CD8-positive, alpha-beta memory T cell (primary cell): ENCODE data around the gene TIAM1. TPM values are rescaled to one million over a fixed set of nuclear protein-coding genes. Genes with fewer than 3 reads are reported as not detected.

Experiments
- CTCF ChIA-PET: fragments of 350-600 bp; sonication (Branson Sonifier 250); formaldehyde crosslinking; loops from one replicate; lab custom pipeline; 2021; ENCODE audit warnings: antibody characterized with exemption; lab: Charles Lee
- POLR2A ChIA-PET: fragments of 350-600 bp; sonication (Branson Sonifier 250); formaldehyde crosslinking; loops from one replicate; lab custom pipeline; 2021; ENCODE audit warnings: antibody characterized with exemption; lab: Charles Lee
- DNase-seq, 5 donors: peaks; one replicate each; pipeline versions ENCODE4 v3.0.0 to v3.0.0-alpha.2; 2020 to 2022; ENCODE audit warnings: mixed read lengths in 1 of 5
- H3K27ac ChIP-seq: one replicate; pipeline ENCODE4 v1.7.0; 2013; ENCODE audit warnings: low read depth, mild to moderate bottlenecking, low read length, moderate library complexity
- H3K27me3 ChIP-seq: 2 replicates; pipeline ENCODE4 v1.7.0; 2013; ENCODE audit warnings: low read length, mild to moderate bottlenecking; ENCODE audit not compliant: insufficient read depth, poor library complexity, severe bottlenecking
- H3K36me3 ChIP-seq: 2 replicates; pipeline ENCODE4 v1.7.0; 2013; ENCODE audit warnings: mild to moderate bottlenecking, low read length, moderate library complexity; ENCODE audit not compliant: insufficient read depth
- H3K4me1 ChIP-seq: 2 replicates; pipeline ENCODE4 v1.7.0; 2013; ENCODE audit warnings: mild to moderate bottlenecking, low read length, moderate library complexity; ENCODE audit not compliant: insufficient read depth
- H3K4me3 ChIP-seq: 2 replicates; pipeline ENCODE4 v1.7.0; 2013; ENCODE audit warnings: mild to moderate bottlenecking, low read length
- H3K9me3 ChIP-seq: 2 replicates; pipeline ENCODE4 v1.7.0; 2013; ENCODE audit warnings: mild to moderate bottlenecking, low read length
- H3K27ac Mint-ChIP-seq, 8 donors: one replicate each; pipeline ENCODE4 v1.8.0; 2020 to 2021; ENCODE audit warnings: mixed read lengths in 8 of 8, mild to moderate bottlenecking in 6 of 8, inconsistent platforms in 3 of 8, moderate library complexity in 3 of 8
- H3K27me3 Mint-ChIP-seq, 2 donors: one replicate each; pipeline ENCODE4 v1.8.0; 2020 to 2021; ENCODE audit warnings: mixed read lengths in 2 of 2, mild to moderate bottlenecking in 1 of 2, moderate library complexity in 1 of 2
- H3K36me3 Mint-ChIP-seq, 3 donors: one replicate each; pipeline ENCODE4 v1.8.0; 2020 to 2021; ENCODE audit warnings: mixed read lengths in 3 of 3, inconsistent platforms in 1 of 3, mild to moderate bottlenecking in 1 of 3
- H3K4me1 Mint-ChIP-seq, 3 donors: one replicate each; pipeline ENCODE4 v1.8.0; 2020 to 2021; ENCODE audit warnings: mixed read lengths in 3 of 3, inconsistent platforms in 1 of 3, mild to moderate bottlenecking in 1 of 3
- H3K4me3 Mint-ChIP-seq, 7 donors: one replicate each; pipeline ENCODE4 v1.8.0; 2020 to 2021; ENCODE audit warnings: mixed read lengths in 7 of 7, mild to moderate bottlenecking in 6 of 7, moderate library complexity in 4 of 7, inconsistent platforms in 2 of 7
- H3K9me3 Mint-ChIP-seq, 5 donors: one replicate each; pipeline ENCODE4 v1.8.0; 2020 to 2022; ENCODE audit warnings: mixed read lengths in 5 of 5, mild to moderate bottlenecking in 3 of 5, moderate library complexity in 2 of 5, inconsistent platforms in 1 of 5
- polyA plus RNA-seq: library from polyadenylated mRNA; unstranded; fragments of 300-500 nt; fragmentation: Illumina TruSeq; gene quantifications from one replicate; pipeline ENCODE4 v1.2.3, GENCODE V29; 2021
- total RNA-seq, 2 experiments: library from RNA; stranded (reverse); gene quantifications; one replicate each; pipeline ENCODE4 v1.2.3, GENCODE V29; 2021

Gene TIAM1
- total and polyA plus RNA-seq, 3 experiments from 2014 or later: 6.3 to 37.4 (median 37.3) TPM

- H3K27me3 Mint-ChIP-seq: peaks cover 0 to 1% of the 10 kb centered on the region in 2 donors
- no peak for DNase-seq
- Histone ChIP-seq H3K27me3 (no peaks in the 10 kb centered on the region), H3K36me3 (no peaks in the 10 kb centered on the region), H3K27ac (no peak overlapping the region), H3K4me3 (no peak overlapping the region), H3K9me3 (no peaks in the 10 kb centered on the region), H3K4me1 (peaks cover 29% of the 10 kb centered on the region)
- H3K36me3 Mint-ChIP-seq: no peaks in the 10 kb centered on the region
- CTCF ChIA-PET: no interaction called here
- H3K4me3 Mint-ChIP-seq: peak overlapping the region in 1 of 7 donors; percentile 26
- H3K4me1 Mint-ChIP-seq: peaks cover 27 to 62% (median 39%) of the 10 kb centered on the region in 3 donors
- POLR2A ChIA-PET: interaction anchor here (0.6 kb wide), 1 partner anchor 11 kb away, joined by 3 read pairs; no protein-coding TSS in a partner anchor
- H3K27ac Mint-ChIP-seq: peak overlapping the region in 2 of 8 donors; percentile 6 to 45
- H3K9me3 Mint-ChIP-seq: peaks cover 0 to 3% (median 0%) of the 10 kb centered on the region in 5 donors
Observed at GRCh38 chr21:31351438-31351837, 7.4 kb upstream of the TIAM1 start.

GRCh38 chr21:31349208-31349607 is 5.1 kb upstream of the TIAM1 start:
- no peak overlapping the region for H3K4me3 Mint-ChIP-seq
- H3K27me3 Mint-ChIP-seq: peaks cover 6 to 9% of the 10 kb centered on the region in 2 donors
- ChIA-PET CTCF (no interaction called here), POLR2A (no interaction called here)
- H3K27ac Mint-ChIP-seq: no peak overlapping the region
- H3K36me3 Mint-ChIP-seq: no peaks in the 10 kb centered on the region
- H3K36me3 ChIP-seq: no peaks in the 10 kb centered on the region
- H3K9me3 ChIP-seq: no peaks in the 10 kb centered on the region
- H3K9me3 Mint-ChIP-seq: peaks cover 0 to 3% (median 0%) of the 10 kb centered on the region in 5 donors
- DNase-seq: no peak
- H3K4me1 Mint-ChIP-seq: peaks cover 15 to 51% (median 21%) of the 10 kb centered on the region in 3 donors
- H3K27ac ChIP-seq: no peak overlapping the region
- H3K4me3 ChIP-seq: no peak overlapping the region
- peaks cover 21% of the 10 kb centered on the region for H3K4me1 ChIP-seq
- H3K27me3 ChIP-seq: peaks cover 7% of the 10 kb centered on the region

GRCh38 chr21:31348188-31348587 is 4.1 kb upstream of the TIAM1 start:
- peaks cover 0 to 3% (median 0%) of the 10 kb centered on the region in 5 donors for H3K9me3 Mint-ChIP-seq
- CTCF ChIA-PET: no interaction called here
- peaks cover 9 to 18% of the 10 kb centered on the region in 2 donors for H3K27me3 Mint-ChIP-seq
- POLR2A ChIA-PET: no interaction called here
- H3K4me1 Mint-ChIP-seq: peaks cover 13 to 54% (median 24%) of the 10 kb centered on the region in 3 donors
- H3K27ac Mint-ChIP-seq: no peak overlapping the region
- H3K4me3 Mint-ChIP-seq: no peak overlapping the region
- no peak overlapping the region for H3K4me3 ChIP-seq
- H3K36me3 ChIP-seq: no peaks in the 10 kb centered on the region
- DNase-seq: no peak
- no peak overlapping the region for H3K27ac ChIP-seq
- H3K36me3 Mint-ChIP-seq: no peaks in the 10 kb centered on the region
- no peaks in the 10 kb centered on the region for H3K9me3 ChIP-seq
- peaks cover 21% of the 10 kb centered on the region for H3K4me1 ChIP-seq
- peaks cover 17% of the 10 kb centered on the region for H3K27me3 ChIP-seq

DNA sequence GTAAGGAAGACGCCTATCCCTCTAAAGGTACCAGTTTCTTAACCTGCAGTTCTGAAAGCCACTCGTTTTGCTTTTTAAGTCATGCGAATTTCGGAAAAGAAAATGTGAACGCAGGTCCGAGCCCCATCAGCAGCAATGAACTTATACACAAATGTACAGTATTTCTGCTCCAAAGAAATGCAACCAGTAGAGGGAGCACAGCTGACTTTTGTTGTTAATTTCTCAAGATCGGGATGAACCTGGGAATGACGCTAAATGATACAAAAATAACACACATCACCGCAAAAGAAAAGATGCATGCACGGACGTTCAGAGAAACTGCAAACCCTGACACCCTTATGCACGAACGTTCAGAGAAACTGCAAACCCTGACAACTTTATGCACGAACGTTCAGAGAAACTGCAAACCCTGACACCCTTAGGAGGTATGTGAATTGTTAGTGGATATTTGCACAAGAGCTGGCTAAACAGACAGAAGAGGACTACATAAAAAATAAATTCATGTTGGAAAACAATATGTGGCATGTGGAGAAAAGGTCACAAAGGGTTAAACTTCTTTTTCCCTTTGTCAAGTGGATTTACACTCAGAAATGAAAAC is 3.5 kb upstream of the TIAM1 start:
- peaks cover 0 to 3% (median 0%) of the 10 kb centered on the region in 5 donors for H3K9me3 Mint-ChIP-seq
- H3K4me3 ChIP-seq: no peak overlapping the region
- POLR2A ChIA-PET: no interaction called here
- peaks cover 10 to 54% (median 21%) of the 10 kb centered on the region in 3 donors for H3K4me1 Mint-ChIP-seq
- no peaks in the 10 kb centered on the region for H3K9me3 ChIP-seq
- no peaks in the 10 kb centered on the region for H3K36me3 ChIP-seq
- peaks cover 19% of the 10 kb centered on the region for H3K27me3 ChIP-seq
- CTCF ChIA-PET: no interaction called here
- no peak overlapping the region for H3K27ac ChIP-seq
- H3K4me3 Mint-ChIP-seq: no peak overlapping the region
- H3K36me3 Mint-ChIP-seq: no peaks in the 10 kb centered on the region
- H3K27ac Mint-ChIP-seq: peak overlapping the region in 1 of 8 donors; percentile 63
- H3K4me1 ChIP-seq: peaks cover 22% of the 10 kb centered on the region
- H3K27me3 Mint-ChIP-seq: peaks cover 9 to 25% of the 10 kb centered on the region in 2 donors
- no peak for DNase-seq

GRCh38 chr21:31346256-31346821 is 2.3 kb upstream of the TIAM1 start:
- peaks cover 9 to 35% of the 10 kb centered on the region in 2 donors for H3K27me3 Mint-ChIP-seq
- H3K27me3 ChIP-seq: peaks cover 19% of the 10 kb centered on the region
- no peak for DNase-seq
- H3K27ac Mint-ChIP-seq: peak overlapping the region in 1 of 8 donors; percentile 6
- ChIA-PET CTCF (interaction anchor here (1.0 kb wide), 1 partner anchor 14 kb away, joined by 3 read pairs; no protein-coding TSS in a partner anchor), POLR2A (no interaction called here)
- H3K4me3 ChIP-seq: no peak overlapping the region
- H3K9me3 ChIP-seq: no peaks in the 10 kb centered on the region
- H3K27ac ChIP-seq: no peak overlapping the region
- H3K4me1 Mint-ChIP-seq: peaks cover 8 to 52% (median 18%) of the 10 kb centered on the region in 3 donors
- peak overlapping the region in 1 of 7 donors; percentile 13 for H3K4me3 Mint-ChIP-seq
- H3K36me3 Mint-ChIP-seq: no peaks in the 10 kb centered on the region
- peaks cover 0 to 3% (median 0%) of the 10 kb centered on the region in 5 donors for H3K9me3 Mint-ChIP-seq
- peaks cover 17% of the 10 kb centered on the region for H3K4me1 ChIP-seq
- H3K36me3 ChIP-seq: no peaks in the 10 kb centered on the region

DNA sequence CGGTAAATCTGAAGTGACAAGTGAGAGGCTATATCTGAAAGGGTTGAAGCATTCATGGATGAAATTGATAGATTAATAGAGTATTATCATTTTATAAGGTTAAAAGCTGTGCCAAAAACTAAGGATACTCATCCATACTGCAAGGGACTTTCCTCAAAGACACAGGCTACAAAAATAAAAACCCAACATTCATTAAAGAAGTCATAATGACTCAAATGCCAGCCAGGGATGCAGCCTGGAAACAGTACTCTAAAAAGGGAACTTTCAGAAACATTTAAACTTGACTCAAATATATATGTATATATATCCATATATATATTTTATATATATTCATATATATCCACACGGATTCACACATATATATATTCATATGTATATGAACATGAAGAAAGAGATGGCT is 1.1 kb upstream of the TIAM1 start:
- peaks cover 19% of the 10 kb centered on the region for H3K27me3 ChIP-seq
- no peaks in the 10 kb centered on the region for H3K9me3 ChIP-seq
- H3K27ac ChIP-seq: no peak overlapping the region
- no peak for DNase-seq
- Mint-ChIP-seq H3K36me3 (no peaks in the 10 kb centered on the region), H3K27ac (no peak overlapping the region), H3K4me3 (peak overlapping the region in 4 of 7 donors; percentile 17 to 88 (median 43)), H3K4me1 (peaks cover 8 to 59% (median 25%) of the 10 kb centered on the region in 3 donors), H3K27me3 (peaks cover 9 to 46% of the 10 kb centered on the region in 2 donors), H3K9me3 (no peaks in the 10 kb centered on the region)
- H3K36me3 ChIP-seq: no peaks in the 10 kb centered on the region
- ChIA-PET POLR2A (no interaction called here), CTCF (no interaction called here)
- peaks cover 17% of the 10 kb centered on the region for H3K4me1 ChIP-seq
- no peak overlapping the region for H3K4me3 ChIP-seq

DNA sequence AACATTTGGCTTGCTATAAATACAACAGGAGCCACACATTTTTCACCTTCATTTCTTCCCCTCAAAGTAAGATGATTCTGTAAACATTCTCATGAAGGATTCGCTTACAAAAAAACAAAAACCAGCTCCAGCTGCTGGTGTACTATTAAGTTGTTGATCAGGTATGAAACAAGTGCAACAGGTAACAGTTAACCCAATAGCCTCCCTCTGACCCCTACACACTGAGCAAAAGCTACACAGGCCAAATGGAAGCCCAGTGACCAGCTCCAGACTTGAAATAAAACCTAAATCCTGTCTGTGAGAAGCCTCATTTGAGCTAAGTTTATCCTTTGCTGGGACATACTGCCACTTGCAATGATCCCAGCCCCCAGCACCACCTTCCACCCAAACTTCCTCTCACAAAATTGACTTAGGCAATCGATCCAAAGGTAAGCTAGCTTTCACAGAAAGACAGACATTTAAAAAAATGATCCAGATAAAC is 991 bp downstream of the TIAM1 start:
- no peaks in the 10 kb centered on the region for H3K36me3 ChIP-seq
- no peaks in the 10 kb centered on the region for H3K9me3 ChIP-seq
- peak overlapping the region; percentile 55 for H3K4me3 ChIP-seq
- ChIA-PET POLR2A (no interaction called here), CTCF (interaction anchor here (1.3 kb wide), 1 partner anchor 10 kb away, joined by 5 read pairs; no protein-coding TSS in a partner anchor)
- Mint-ChIP-seq H3K9me3 (no peaks in the 10 kb centered on the region), H3K4me1 (peaks cover 8 to 57% (median 25%) of the 10 kb centered on the region in 3 donors), H3K27me3 (peaks cover 16 to 56% of the 10 kb centered on the region in 2 donors), H3K4me3 (peak overlapping the region; percentile 73 to 94 (median 85)), H3K27ac (peak overlapping the region in 2 of 8 donors; percentile 86 to 92), H3K36me3 (peaks cover 0 to 3% (median 3%) of the 10 kb centered on the region in 3 donors)
- H3K4me1 ChIP-seq: peaks cover 17% of the 10 kb centered on the region
- H3K27me3 ChIP-seq: peaks cover 19% of the 10 kb centered on the region
- peak in 1 of 5 donors; percentile 5 for DNase-seq
- H3K27ac ChIP-seq: no peak overlapping the region

DNA sequence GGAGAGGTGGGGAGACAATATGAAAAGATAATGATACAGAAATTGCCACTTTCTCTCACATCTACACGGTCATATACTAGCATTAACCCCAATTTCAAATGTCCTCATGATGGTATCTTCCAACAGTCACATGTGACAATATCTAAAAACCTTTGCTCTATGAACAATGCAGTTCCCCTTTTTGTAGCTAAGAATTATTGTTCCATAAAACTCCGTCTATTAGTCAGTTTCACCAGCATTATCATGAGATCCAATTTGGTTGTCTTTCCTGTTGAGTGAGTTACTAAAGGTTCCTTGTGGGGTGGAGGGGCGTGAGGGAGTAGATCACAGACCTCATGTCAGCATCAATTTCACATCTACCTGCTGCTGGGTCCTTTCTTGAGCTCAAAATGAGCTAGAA is 1.7 kb downstream of the TIAM1 start:
- Histone ChIP-seq H3K4me1 (peaks cover 17% of the 10 kb centered on the region), H3K27ac (no peak overlapping the region), H3K27me3 (peaks cover 19% of the 10 kb centered on the region), H3K9me3 (no peaks in the 10 kb centered on the region), H3K36me3 (no peaks in the 10 kb centered on the region), H3K4me3 (no peak overlapping the region)
- Mint-ChIP-seq H3K4me1 (peaks cover 8 to 57% (median 25%) of the 10 kb centered on the region in 3 donors), H3K27ac (peak overlapping the region in 1 of 8 donors; percentile 14), H3K36me3 (peaks cover 0 to 3% (median 3%) of the 10 kb centered on the region in 3 donors), H3K4me3 (peak overlapping the region in 5 of 7 donors; percentile 13 to 94 (median 85)), H3K9me3 (no peaks in the 10 kb centered on the region), H3K27me3 (peaks cover 14 to 56% of the 10 kb centered on the region in 2 donors)
- no peak for DNase-seq
- ChIA-PET CTCF (interaction anchor here (1.3 kb wide), 1 partner anchor 10 kb away, joined by 5 read pairs; no protein-coding TSS in a partner anchor), POLR2A (no interaction called here)
